GM21786 (cell line): ENCODE data around the gene MATCAP1.

Experiments
- ATAC-seq: cut with Tn5 transposase; IDR thresholded peaks from one replicate; pipeline ENCODE4 v1.9.1; 2021; ENCODE audit not compliant: unreplicated experiment

MATCAP1 gene

GRCh38 chr16:67208154-67208896 is 24.6 kb upstream of the MATCAP1 start:
- no peak for ATAC-seq

- ATAC-seq: no peak
Measured at GRCh38 chr16:67207249-67208091, 23.7 kb upstream of the MATCAP1 start.

DNA sequence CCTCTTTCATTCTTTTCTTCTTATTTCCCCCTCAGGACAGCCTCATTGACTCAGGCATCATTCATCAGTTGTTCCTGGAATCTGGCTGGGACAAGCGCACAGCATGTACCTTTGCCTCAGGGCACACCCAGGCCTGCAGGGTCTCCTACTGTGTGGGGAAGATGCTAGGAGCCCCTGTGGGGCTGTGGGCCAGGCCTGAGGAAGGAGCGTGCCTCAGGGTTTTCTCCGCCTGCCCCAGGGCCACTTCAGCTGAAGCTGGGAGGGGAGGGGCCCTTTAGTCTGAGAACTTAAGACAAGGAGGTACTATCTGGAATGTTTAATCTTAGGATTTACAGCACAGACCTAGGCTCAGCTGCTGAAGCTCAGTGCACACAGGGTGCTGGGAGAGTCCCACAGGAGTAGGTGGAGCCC is 23.1 kb upstream of the MATCAP1 start:
- no peak for ATAC-seq

- ATAC-seq: no peak
Measured at GRCh38 chr16:67206129-67206837, 22.5 kb upstream of the MATCAP1 start.

DNA sequence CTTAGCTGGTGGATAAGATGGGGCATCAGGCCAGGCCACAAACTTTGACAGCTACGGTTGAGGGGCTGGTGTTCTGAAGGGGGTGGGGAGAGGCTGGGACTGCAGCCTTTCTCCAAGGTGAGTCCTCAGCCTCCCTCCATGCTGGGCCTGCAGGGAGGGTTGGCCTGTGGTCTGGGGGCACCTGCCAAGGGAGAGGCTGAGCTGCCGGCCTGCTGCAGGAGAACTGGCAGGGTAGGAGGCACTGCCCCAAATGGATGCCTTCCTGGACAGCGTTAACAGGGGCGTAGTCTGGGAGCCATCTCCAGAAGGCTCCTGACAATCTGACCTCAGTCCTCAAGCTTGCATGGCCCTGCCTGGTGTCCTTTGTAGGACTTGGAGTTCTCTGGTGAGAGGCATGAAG is 20.3 kb upstream of the MATCAP1 start:
- no peak for ATAC-seq

DNA sequence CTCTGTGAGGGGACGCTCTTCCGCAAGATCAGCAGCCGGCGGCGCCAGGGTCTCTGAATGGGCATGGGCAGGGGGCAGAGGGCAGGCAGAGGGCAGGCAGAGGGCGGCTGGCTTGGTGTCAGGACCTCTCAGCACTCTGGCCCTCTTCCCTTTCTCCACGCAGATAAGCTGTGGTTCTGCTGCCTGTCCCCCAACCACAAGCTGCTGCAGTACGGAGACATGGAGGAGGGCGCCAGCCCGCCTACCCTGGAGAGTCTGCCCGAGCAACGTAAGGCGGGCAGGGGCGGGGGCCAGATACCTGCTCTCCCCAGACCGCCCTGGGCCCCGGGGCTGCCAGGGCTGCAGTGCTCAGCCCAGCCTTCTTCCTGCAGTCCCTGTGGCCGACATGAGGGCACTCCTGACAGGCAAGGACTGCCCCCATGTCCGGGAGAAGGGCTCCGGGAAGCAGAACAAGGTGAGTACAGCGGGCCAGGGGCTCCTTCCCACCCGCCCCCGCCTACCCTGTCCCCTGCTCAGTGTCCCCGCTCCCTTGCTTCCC is 19.3 kb upstream of the MATCAP1 start:
- ATAC-seq: no peak

- no peak for ATAC-seq
Measured at GRCh38 chr16:67202426-67202825, 18.7 kb upstream of the MATCAP1 start.

GRCh38 chr16:67201411-67202345 is 17.9 kb upstream of the MATCAP1 start:
- no peak for ATAC-seq

GRCh38 chr16:67200491-67200890 is 16.7 kb upstream of the MATCAP1 start:
- no peak for ATAC-seq

GRCh38 chr16:67199808-67200198 is 16.0 kb upstream of the MATCAP1 start:
- no peak for ATAC-seq

GRCh38 chr16:67199011-67199807 is 15.4 kb upstream of the MATCAP1 start, which contains the start of gene ELMO3:
Gene ELMO3 (plus strand): TSS chr16:67199131. CDS start chr16:67199327, 196 bp downstream.
- ATAC-seq: no peak

DNA sequence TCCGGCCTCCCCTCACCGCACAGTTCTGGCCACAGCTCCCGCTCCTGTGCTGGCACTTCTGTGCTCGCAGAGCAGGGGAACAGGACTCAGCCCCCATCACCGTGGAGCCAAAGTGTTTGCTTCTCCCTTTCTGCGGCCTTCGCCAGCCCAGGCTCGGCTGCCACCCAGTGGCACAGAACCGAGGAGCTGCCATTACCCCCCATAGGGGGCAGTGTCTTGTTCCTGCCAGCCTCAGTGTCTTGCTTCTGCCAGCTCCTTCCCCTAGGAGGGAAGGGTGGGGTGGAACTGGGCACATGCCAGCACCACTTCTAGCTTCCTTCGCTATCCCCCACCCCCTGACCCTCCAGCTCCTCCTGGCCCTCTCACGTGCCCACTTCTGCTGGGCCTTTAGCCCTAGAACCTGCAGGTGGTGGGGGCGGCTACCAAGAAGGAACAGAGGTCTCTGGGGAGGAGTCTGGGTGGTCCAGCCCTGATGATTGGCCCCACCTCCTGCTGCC is 14.5 kb upstream of the MATCAP1 start:
- no peak for ATAC-seq

- ATAC-seq: no peak
Measured at GRCh38 chr16:67197704-67198103, 13.9 kb upstream of the MATCAP1 start.

DNA sequence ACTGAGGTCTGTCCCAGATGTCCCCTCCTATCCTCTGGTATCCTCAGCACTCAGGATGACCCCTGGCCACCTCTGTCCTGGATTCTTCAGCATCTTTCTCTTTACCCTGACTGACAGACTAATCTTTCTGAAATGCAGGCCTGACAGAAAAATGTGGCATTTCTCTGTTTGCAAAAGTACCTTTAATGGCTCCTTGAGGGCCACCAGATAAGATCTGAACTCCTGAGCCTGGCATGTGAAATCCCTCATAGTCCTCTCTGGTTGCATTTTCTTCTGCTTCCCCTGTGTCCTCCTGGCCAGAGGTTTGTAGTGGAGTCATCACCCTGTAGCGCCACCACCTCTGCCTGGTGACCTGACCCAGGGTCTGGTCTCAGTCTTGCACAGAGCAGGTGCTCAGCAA is 13.1 kb upstream of the MATCAP1 start:
- ATAC-seq: no peak

- ATAC-seq: no peak
Measured at GRCh38 chr16:67195676-67196075, 11.9 kb upstream of the MATCAP1 start.

DNA sequence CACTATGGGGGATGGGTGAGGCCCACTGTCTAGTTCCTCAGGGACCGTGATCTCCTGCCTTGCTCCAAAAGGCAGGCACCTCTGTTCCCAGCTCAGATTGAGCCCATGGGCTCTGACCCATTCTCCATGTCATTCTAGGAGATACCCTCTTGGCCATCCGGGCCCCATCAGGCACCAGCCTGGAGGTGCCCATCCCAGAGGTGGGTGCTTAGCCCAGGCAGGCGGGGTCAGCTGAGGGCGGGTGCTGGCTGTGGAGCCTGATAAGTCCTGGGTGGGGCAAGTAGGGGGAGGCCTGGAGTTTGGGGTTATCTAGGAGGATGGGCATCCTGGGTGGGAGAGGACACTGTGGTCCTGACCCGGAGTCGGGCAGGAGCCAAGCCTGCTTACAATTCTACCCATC is 10.5 kb upstream of the MATCAP1 start:
- no peak for ATAC-seq

GRCh38 chr16:67193536-67193935 is 9.8 kb upstream of the MATCAP1 start:
- ATAC-seq: no peak

DNA sequence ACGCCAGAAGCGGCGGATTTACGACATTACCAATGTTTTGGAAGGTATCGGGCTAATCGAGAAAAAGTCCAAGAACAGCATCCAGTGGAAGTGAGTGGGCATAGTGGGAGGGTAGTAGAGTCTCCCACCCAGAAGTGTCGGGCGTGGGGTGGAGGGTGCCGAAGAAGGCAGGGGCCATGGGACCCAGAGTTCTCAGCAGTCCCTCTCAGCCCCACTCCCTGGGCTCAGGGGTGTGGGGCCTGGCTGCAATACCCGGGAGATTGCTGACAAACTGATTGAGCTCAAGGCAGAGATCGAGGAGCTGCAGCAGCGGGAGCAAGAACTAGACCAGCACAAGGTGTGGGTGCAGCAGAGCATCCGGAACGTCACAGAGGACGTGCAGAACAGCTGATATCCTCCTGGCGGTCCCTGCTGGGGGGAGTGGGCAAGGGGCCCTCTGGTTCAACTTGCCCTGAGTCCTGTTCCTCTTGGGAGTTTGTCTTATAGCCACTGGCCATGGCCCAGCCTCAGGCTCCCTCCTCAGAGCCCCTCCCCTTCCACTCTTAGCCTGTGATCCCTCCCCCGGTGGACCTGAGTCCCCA is 9.1 kb upstream of the MATCAP1 start:
- ATAC-seq: no peak
